ENCODE results near the gene OR56B4.

OR56B4 gene

DNA sequence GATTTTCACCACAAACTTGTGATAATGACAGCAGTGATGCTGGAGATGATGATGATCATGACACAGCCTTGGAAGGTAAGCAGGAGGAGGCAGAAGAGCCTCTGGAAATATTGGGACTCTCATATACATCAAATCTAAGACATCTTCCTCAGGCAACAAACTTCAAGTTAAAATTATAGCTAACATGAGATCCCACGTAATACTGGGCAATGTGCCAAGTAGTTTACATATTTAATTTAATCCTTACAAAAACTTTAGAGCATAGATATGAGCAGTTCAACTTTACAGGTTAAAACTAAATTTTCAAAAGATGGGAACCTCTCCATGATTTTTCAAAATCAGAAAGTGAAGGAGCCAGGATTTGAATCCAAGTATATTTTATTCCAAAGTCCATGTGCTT lies 43.6 kb downstream of the OR56B4 start:
- DNase-seq (ENCODE audit: low spot score): no peak

DNA sequence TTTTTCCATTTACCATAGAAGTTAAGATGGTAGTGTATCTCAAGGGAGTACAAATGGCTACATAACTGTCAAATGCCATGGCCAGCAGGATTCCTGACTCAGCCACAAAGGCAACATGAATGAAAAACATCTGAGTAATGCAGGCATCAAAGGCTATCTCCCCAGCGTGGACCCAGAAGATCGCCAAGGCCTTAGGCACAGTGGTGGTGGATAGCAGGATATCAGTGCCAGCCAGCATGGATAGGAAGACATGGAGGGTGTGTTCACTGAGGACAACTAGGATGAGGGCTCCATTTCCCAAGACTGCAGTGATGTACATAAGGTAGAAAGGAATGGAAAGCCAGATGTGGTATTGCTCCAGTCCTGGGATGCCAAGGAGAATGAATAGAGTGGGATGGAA lies 44.6 kb downstream of the OR56B4 start:
- DNase-seq (ENCODE audit: low spot score): no peak

GRCh38 chr11:6156628-6157359 lies 49.3 kb downstream of the OR56B4 start:
- DNase-seq (ENCODE audit: low spot score): no peak
